ENCODE data around the gene SCGN. TPM values are rescaled to one million over a fixed set of nuclear protein-coding genes. Genes with fewer than 3 reads are reported as not detected.

SCGN gene
- total and polyA plus RNA-seq, 2 of the 13 experiments (the other 11 are each of a cell fraction or from before 2014, with no cell fraction given), result 2.9 to 29.0 TPM

DNA sequence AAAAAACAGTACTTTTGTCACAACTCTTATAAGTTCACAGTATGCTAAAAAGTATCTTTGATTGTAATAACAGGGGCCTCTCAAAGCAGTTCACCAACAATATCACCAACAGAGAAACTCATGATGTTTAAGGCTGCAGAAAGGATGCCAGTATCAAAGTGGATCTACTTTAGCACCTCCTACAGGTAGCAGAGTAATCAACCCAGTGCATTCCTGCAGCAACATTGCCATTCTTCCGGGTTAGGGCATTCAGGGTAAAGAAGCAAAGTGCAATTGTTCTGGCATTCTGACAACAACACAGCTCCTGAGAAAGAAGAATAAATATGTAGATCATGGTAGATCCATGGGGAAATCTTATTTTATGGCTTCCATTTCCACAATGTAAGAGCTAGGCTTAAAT lies 95.0 kb downstream of the SCGN start (continued):
- no peak for TF ChIP-seq PHB2 (IDR thresholded peaks at IDR 0.05; ENCODE audit: partially characterized antibody)
- peak; percentile 53; the same call in 1 of the 2 replicates for TF ChIP-seq ZNF644 (CRISPR knock-in tag; IDR thresholded peaks at IDR 0.05; ENCODE audit: low read depth)
- TF ChIP-seq ZKSCAN8 (CRISPR knock-in tag; IDR thresholded peaks at IDR 0.05; ENCODE audit: borderline replicate concordance), result 0 out of 2 replicates have a peak, but pooled peaks have one; percentile 21
- peak; percentile 88 for TF ChIP-seq ELF3 (CRISPR knock-in tag; IDR thresholded peaks at IDR 0.05)
- peak; percentile 86 for TF ChIP-seq RXRB (CRISPR knock-in tag; IDR thresholded peaks at IDR 0.05; ENCODE audit: borderline replicate concordance)
- TF ChIP-seq ZMYM4 (CRISPR knock-in tag; IDR thresholded peaks at IDR 0.05), result 0 out of 2 replicates have a peak, but pooled peaks have one; percentile 33
- TF ChIP-seq ZMYM3 (CRISPR knock-in tag; IDR thresholded peaks at IDR 0.05), result peak; percentile 43; the same call in 1 of the 2 replicates
- 0 out of 2 replicates have a peak, but pooled peaks have one; percentile 9 for TF ChIP-seq SAP130 (CRISPR knock-in tag; IDR thresholded peaks at IDR 0.05; ENCODE audit: low read depth)
- peak; percentile 61 for TF ChIP-seq TEAD3 (CRISPR knock-in tag; optimal IDR thresholded peaks at IDR 0.05; ENCODE audit: borderline replicate concordance)
- no peak for TF ChIP-seq RARA (CRISPR knock-in tag; IDR thresholded peaks at IDR 0.05)
- TF ChIP-seq, protein P1, sequence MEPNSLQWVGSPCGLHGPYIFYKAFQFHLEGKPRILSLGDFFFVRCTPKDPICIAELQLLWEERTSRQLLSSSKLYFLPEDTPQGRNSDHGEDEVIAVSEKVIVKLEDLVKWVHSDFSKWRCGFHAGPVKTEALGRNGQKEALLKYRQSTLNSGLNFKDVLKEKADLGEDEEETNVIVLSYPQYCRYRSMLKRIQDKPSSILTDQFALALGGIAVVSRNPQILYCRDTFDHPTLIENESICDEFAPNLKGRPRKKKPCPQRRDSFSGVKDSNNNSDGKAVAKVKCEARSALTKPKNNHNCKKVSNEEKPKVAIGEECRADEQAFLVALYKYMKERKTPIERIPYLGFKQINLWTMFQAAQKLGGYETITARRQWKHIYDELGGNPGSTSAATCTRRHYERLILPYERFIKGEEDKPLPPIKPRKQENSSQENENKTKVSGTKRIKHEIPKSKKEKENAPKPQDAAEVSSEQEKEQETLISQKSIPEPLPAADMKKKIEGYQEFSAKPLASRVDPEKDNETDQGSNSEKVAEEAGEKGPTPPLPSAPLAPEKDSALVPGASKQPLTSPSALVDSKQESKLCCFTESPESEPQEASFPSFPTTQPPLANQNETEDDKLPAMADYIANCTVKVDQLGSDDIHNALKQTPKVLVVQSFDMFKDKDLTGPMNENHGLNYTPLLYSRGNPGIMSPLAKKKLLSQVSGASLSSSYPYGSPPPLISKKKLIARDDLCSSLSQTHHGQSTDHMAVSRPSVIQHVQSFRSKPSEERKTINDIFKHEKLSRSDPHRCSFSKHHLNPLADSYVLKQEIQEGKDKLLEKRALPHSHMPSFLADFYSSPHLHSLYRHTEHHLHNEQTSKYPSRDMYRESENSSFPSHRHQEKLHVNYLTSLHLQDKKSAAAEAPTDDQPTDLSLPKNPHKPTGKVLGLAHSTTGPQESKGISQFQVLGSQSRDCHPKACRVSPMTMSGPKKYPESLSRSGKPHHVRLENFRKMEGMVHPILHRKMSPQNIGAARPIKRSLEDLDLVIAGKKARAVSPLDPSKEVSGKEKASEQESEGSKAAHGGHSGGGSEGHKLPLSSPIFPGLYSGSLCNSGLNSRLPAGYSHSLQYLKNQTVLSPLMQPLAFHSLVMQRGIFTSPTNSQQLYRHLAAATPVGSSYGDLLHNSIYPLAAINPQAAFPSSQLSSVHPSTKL (CRISPR knock-in tag; IDR thresholded peaks at IDR 0.05), result peak; percentile 37; the same call in 1 of the 2 replicates
- TF ChIP-seq, protein P2, sequence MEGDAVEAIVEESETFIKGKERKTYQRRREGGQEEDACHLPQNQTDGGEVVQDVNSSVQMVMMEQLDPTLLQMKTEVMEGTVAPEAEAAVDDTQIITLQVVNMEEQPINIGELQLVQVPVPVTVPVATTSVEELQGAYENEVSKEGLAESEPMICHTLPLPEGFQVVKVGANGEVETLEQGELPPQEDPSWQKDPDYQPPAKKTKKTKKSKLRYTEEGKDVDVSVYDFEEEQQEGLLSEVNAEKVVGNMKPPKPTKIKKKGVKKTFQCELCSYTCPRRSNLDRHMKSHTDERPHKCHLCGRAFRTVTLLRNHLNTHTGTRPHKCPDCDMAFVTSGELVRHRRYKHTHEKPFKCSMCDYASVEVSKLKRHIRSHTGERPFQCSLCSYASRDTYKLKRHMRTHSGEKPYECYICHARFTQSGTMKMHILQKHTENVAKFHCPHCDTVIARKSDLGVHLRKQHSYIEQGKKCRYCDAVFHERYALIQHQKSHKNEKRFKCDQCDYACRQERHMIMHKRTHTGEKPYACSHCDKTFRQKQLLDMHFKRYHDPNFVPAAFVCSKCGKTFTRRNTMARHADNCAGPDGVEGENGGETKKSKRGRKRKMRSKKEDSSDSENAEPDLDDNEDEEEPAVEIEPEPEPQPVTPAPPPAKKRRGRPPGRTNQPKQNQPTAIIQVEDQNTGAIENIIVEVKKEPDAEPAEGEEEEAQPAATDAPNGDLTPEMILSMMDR (CRISPR knock-in tag; IDR thresholded peaks at IDR 0.05), result peak; percentile 61
